Measurements from ENCODE around the gene GUCY1B1.
A peak's percentile ranks its signal among the peaks of the same experiment; 100 is the strongest.

GUCY1B1 gene

DNA sequence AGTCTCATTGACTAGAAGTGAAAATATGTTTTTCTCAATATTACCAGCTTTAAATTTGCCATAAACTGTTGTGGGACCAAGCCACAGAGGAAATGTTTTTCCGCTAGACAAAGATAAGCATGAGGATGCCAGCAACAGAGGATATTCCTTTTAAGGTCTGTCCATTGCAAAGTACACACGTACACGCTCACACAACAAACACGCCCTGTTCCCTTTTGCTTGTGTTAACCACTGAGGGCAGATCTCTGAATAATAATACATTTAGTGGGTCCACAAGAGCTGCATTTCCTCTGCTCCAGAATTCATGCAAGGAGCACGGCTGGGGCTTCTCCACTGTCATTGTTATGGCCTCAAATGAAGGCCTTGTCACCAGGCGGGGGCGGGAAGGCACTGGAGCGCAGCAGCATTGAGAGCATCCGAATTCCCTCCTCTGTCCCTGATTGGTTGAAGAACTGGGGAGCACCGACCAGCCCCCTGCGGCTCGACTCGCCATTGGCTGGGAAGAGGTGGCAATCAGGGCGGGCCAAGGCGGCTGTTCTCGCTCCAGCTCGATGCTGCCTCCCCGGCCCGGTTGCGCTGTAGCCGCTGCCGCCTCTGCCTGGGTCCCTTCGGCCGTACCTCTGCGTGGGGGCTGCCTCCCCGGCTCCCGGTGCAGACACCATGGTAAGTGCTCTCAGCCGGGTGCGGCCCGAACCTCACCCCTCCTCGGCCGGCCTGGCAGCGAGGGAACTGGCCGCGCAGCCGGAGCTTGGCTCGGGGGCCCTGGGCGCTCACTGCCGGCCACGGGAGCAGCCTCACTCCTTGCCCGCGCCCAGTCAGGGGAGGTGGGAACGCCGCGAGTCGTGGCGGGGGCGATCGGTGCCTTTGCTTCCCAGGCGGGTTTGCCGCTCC is at the start of gene GUCY1B1:
Gene GUCY1B1 (plus strand): TSS at position 541 of the 891 bp plus-strand sequence. CDS start 120 bp downstream, at position 661.
- peak; percentile 11 to 34 (median 32) for DNase-seq (ENCODE audit: low read depth in 3 of 3, low spot score in 1 of 3)

DNA sequence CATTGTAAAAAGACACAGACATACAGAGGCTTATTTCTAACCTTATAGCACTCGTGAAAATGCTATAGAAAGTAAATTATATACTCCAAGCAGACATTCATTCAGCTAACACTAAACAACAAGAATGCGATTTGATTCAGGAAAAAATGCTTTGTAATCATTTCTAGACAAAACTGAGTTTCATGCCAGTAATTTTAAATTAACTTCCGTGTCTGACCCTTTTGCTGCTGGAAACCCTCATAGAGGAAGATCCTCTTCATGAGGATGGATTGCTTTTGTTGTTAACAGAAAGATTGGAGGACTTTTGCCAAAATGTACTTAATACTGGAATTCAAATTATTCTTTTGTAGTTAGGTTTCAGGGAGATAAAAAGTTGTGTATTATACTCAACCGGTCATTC is 48.9 kb upstream of the GUCY1B1 start:
- no peak for DNase-seq (ENCODE audit: low read depth in 3 of 3, low spot score in 1 of 3)

DNA sequence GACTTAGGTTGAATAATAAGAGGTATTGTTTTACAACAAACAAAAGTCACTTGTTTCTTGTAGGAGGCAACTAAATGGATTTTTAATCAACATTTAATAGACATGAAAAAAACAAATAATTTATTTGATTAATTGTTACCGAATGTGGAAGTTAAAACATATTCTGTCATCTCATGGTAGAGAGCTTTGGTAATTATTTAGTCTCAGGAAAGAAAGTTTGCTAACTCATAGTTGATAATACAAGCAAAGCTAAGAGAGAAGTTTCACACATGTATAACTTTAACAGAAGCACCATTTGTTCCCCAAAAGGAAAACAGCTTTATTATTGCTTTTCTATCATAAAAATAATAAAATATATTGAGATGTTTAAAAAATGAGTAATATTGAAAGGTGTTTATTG is 47.3 kb upstream of the GUCY1B1 start:
- no peak for DNase-seq (ENCODE audit: low read depth in 3 of 3, low spot score in 1 of 3)

DNA sequence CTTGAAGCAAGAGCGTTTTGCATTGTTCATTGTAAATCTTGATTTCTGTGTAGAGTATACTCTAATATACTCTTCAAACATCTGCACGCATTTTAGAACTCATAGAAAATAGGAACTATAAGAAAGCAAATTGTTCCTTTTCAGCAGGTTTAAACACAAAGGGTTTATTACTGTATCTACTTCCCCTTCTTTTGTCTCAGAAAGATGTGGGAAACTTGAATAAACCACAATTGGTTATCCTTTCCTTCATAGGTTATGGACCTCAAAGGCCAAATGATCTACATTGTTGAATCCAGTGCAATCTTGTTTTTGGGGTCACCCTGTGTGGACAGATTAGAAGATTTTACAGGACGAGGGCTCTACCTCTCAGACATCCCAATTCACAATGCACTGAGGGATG is 46.0 kb upstream of the GUCY1B1 start:
- no peak for DNase-seq (ENCODE audit: low read depth in 3 of 3, low spot score in 1 of 3)

DNA sequence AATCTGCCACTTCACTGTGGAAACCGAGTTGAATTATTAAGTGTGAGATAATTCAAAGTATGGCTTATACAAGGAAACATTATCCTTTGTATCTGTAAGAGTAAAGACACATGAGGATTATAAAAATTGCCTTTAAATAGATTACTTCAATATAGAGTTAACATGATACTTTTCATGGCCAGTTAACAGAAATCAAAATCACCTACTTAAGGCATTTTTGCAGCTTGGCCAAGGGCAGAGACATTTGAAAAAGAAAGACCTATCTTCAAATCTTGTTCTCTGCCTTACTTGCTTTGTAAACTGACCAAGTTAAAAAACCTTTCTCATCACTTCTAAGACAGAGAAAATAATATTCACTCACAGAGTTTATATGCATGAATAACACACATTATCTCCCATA is 44.9 kb upstream of the GUCY1B1 start:
- DNase-seq (ENCODE audit: low read depth in 3 of 3, low spot score in 1 of 3) = no peak

DNA sequence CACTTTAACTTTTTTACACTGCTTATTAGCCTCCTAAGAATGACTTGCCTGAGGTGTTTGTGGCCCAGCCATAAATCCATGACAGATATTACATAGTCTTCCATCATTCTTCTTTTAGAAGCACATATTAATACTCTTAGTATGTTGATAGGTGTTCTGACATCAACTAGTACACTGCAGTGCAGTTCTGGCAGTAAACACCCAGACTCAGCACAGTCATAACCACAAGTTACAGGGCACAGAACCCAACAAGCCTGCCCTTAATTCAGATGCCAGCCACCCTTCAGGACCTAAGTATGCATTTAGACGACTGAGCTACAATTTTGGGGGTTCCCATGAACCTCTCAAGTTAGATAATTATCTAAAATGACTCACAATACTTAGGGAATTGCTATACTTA is 36.5 kb upstream of the GUCY1B1 start:
- DNase-seq (ENCODE audit: low read depth in 3 of 3, low spot score in 1 of 3) = no peak

DNA sequence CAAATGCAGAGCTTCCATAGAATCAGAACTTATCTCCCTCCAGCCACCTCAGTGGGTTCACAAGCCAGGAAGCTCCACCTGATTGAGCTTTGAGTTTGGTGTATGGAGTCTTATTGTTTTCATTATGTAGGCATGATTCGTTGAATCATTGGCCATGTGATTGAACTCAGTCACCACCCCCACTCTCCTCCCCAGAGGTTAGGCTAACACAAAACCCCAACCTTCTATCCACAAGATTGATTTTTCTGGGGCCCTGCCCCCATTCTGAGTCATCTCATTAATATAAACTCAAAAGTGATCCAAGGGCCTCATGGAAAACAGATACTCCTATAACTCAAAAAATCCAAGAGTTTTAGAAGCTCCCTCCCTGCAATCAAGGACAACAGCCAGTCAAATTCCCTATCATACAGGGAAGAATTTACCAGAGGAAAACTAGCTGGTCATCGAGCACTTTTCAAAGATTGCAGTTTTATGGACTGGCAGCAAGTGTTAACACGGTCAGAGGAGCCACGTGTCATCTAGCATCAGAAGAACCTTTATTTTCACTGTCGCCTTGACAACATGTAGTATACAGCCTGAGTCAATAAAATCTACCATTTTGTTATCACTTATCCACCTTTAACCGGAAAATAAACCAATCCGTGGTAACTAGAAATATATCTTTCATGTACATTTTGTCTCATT is 35.9 kb upstream of the GUCY1B1 start:
- DNase-seq (ENCODE audit: low read depth in 3 of 3, low spot score in 1 of 3) = no peak

DNA sequence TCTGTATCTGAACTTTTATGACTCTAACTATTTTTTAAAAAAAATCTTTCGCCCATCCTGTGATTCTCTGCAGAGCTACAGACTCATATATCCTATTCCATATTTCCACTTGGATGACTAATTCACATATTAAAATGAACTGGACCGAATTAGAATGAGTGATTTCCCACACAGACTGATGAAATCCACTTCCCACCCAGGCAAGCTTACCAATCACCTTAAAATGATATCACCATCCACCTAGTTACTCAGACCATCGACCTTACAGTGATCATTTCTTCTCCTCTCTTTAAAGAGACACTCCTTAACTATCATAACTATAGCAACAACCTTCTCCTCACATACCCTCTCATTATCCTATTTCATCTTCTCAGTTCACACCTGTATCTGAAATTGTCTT is 34.1 kb upstream of the GUCY1B1 start:
- no peak for DNase-seq (ENCODE audit: low read depth in 3 of 3, low spot score in 1 of 3)

DNA sequence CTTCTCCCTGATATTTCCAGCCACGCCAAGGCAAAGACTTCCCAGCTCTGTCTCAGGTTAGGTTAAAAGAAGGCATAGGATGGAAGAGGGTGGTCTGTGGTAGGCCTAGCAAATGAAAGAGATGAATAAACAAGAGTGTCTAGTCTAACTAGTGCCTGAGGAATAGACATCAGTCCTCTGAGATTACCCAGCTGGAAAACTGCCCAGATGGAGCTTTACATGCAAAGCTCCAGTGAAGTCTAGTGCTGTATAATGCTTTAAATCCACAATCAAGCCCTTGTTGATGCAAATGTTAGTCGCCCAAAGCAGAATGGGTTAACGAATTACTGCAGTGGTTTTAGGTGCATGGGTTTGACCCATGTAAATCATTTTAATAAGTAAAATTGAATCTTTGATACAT is 24.8 kb upstream of the GUCY1B1 start:
- DNase-seq (ENCODE audit: low read depth in 3 of 3, low spot score in 1 of 3) = no peak

DNA sequence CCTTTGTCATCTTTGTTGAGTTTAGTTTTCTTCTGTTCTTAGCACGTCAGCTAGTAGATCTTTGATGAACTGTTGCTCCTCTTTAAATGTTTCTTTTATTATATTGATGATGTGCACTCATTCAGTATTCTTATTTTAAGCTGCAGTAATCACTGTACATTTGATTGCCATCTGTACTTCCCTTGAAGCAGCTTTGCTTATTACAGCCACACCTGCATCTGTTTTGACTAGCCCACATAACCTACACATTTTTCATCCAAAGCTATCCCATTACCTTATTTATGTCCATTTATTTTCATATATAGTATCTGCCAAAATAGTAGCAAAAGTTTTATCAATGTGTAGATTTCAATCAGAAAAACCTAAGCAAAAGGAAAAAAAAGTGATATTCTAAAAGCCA is 23.9 kb upstream of the GUCY1B1 start:
- no peak for DNase-seq (ENCODE audit: low read depth in 3 of 3, low spot score in 1 of 3)

DNA sequence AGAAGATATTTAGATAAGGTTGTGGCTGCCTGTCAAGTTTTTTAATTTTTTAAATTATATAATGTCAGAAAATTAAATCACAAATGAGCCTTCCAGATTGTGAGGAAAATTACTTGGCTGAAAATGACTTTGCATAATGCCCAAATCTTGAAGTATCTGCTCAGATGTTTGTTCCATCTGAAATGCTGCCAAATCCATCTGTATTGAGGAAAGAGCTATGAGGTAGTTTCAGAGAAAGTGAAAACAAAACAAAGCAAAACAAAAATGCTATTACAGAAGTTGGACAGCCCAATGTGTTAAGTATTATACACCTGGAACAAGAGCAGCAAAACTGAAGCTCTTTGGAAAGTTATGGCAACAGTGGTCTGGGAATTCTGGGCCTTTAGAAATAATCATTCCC is 23.3 kb upstream of the GUCY1B1 start:
- no peak for DNase-seq (ENCODE audit: low read depth in 3 of 3, low spot score in 1 of 3)

DNA sequence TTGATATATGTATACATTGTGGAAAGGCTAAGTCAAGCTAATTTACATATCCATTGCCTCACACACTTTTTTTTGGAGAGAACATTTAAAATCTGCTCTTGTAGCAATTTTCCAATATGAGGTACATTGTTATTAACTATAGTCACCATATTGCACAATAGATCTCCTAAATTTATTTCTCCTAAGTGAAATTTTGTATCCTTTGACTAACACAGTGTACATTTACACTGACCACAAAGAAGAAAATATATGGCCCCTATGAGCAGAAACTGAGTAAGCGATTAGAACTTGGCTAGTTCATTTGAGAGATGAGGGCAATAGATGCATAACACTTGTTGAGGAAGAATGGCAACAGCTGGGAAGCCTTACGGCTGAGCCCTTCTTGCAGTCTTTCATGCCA is 20.3 kb upstream of the GUCY1B1 start:
- DNase-seq (ENCODE audit: low read depth in 3 of 3, low spot score in 1 of 3) = no peak

DNA sequence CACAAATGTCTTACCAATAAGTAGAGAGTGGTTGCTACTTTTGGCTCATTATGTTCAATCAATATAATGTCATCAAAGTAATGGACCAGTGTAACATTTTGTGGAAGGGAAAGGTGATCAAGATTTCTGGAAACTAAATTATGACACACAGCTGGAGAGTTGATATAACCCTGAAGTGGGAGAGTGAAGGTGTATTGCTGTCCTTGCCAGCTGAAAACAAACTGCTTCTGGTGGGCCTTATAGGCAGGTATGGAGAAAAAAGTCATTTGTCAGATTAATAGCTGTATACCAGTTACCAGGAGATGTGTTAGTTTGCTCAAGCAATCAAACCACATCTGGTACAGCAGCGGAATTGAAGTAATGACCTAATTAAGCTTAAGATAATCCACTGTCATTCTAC is 17.3 kb upstream of the GUCY1B1 start:
- DNase-seq (ENCODE audit: low read depth in 3 of 3, low spot score in 1 of 3) = no peak

DNA sequence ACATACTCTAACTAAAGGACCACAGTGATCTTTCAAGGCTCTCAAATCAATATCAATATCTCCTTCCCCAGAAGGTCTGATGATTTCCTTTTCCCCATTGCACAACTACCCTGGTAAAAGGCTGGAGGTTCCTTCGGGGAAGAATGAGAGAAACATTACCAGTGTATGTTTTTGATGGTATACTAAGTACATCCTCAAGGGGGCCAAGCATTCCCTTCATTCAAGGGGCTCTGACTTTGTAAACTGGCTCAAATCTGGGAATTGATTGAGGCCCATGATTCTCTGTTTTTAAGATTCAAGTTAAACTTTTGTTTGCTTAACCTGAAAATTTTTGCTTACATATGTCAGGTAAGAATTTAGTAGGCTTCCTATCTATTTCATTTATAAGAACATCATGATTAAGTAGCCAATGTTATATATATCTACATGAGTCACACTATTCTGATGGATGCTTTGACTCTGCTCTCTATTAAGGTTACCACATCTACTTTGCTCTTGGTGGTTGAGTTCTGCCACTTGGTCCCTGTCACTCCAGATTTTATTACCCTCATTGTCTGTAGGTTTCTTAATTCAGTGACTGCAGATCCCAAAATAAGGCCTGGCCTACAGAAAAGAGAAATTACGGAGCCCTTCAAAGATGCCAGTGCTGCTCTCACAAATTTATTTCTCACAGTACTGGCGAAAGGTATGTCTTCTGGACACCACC is 16.4 kb upstream of the GUCY1B1 start:
- no peak for DNase-seq (ENCODE audit: low read depth in 3 of 3, low spot score in 1 of 3)

DNA sequence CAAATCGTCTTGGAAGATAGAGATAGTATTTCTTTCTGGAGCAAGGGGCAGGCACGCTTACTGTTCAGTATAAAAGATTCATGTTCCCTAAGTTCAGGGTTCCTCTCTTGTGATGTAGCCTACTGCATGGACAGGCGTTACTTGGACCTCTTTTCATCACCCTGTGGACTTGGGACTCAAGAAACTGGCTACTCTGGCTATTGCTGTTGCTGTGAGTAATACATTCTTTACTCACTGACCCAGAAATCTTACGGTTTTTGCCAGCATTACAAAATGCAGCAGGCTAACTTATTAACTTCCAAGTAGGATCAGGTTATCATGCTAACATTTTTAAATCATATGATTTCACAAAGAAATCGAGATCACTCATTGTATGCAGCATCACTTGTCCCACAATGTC is 12.8 kb upstream of the GUCY1B1 start:
- no peak for DNase-seq (ENCODE audit: low read depth in 3 of 3, low spot score in 1 of 3)

DNA sequence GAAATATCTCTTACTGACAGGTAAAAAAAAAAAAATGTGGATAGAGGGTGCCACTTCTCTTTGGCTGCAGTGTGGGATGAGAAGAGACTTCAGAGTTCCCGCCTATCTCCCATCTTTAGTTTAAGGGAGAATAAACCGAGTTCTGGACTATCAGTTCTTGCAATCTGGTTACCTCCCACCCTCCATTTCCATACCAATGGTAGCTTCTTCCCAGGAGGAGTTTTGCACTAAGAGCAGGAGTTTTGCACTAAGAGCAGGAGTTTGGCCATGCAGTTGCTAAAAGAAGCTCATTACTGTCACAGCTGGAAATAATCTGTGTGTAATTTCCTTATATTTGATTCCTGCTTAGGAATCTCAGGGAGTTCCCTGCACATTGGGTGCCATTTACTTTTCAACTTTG is 10.8 kb upstream of the GUCY1B1 start:
- DNase-seq (ENCODE audit: low read depth in 3 of 3, low spot score in 1 of 3) = no peak

DNA sequence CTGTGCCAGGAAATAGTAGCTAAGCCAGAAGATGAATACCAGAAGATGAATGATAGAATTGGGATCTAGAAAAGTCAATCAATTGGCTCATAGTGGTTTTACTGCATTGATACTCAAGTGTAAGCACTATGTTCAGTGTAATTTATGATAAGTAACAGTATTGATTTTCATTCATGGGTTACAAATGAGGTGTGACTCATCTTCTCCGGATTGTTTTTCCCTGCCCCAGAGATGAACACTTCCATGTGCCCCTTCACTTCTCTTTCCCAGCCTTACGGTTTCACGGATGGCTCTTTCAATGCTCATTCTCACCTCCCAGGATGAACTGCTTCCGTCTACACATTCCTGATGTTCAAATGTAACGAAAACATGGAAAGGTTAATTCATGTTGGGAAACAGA is 9.8 kb upstream of the GUCY1B1 start:
- DNase-seq (ENCODE audit: low read depth in 3 of 3, low spot score in 1 of 3) = no peak

DNA sequence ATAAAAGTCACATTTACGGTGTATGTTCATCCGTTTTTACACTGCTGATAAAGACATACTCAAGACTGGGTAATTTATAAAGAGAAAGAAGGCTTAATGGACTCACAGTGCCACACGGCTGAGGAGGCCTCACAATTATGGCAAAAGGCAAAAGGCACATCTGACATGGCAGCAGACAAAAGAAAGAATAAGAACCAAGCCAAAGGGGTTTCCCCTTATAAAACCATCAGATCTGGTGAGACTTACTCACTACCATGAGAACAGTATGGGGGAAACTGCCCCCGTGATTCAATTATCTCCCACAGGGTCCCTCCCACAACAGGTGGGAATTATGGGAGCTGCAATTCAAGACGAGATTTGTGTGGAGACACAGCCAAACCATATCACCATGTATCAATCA is 7.3 kb upstream of the GUCY1B1 start:
- DNase-seq (ENCODE audit: low read depth in 3 of 3, low spot score in 1 of 3) = no peak

DNA sequence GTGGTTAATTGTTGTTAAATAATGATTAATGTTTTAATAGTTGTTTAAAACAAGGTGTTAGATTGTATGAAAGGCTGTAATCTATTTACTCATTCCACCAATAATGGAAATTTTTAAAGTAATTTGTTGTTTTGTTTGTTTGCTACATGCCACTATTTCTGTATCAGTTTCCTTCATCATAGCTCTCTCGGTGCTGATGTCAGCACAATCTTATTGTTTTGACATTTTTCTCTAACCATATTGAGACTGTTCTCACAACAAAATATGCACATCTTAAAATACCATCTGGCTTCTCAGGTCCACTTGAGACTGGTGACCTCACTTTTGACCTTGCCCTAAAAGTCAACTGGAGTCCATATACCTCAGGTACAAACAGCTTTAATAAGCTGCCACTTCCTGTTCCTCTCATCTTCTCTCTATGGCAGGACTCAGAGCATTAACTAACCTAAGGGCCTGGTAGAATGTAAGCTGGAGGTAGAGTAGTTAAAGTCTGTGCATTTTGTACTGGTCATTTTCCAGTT is 1.0 kb upstream of the GUCY1B1 start:
- DNase-seq (ENCODE audit: low read depth in 3 of 3, low spot score in 1 of 3) = no peak

DNA sequence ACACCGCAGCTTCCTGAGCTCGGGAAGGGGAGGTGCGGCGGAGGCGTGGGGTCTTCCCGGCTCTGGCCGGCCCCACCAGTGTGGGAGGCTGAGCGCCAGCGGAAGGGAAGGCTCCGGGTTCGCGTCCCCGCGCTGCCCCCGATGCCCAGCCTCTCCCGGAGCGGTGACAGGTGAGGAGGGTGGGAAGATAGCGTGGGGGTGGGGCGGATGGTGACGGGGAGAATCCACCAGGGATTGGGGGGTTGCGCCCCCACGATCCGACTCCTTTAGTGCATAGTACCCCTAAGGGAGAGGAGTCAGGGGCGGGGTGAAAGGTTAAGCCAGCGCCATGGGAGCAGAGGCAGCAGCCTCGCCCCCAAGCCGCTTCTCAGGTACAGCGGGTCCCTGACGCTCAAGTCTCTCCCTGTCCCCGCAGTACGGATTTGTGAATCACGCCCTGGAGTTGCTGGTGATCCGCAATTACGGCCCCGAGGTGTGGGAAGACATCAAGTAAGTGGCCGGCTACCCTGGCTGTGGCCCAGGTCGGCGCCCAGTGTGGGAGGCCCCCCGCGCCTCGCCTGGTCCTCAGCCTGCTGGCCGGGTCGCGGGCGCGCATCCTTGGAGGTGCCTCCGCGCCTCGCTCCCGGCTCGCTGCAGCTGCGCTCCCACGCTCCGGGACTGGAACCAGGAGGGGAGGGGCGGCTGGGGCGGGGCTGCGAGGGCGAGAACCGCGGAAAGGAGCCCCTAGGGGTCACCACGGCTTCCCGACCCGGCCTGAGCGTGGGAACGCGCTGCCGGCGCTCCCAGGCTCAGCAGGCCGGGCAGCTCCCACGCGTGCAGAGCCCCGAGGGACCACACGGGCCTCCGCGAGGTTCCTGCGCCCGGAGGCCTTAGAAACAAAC is 791 bp downstream of the GUCY1B1 start:
- DNase-seq (ENCODE audit: low read depth in 3 of 3, low spot score in 1 of 3) = no peak

DNA sequence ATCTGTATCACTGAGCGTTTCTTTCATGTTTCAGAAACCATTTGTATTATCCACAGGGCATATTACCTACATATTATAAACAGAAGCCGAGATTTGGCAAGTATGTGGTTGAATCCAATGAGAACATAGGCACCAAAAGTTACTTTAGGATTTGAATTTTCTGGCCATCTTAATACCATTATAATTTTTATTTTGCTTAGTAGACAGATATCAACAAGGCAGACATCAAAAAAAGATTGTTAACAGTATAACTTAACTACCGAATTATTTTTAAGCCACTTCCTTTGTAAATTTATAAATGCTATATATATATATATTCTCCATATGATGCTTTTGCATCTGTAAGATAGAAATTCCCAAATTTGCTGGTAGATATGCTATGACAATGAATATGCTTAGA is 2.2 kb downstream of the GUCY1B1 start:
- no peak for DNase-seq (ENCODE audit: low read depth in 3 of 3, low spot score in 1 of 3)
